Panc1 (cell line): ENCODE measurements around the gene RASIP1. TPM values are rescaled to one million over a fixed set of nuclear protein-coding genes. Genes with fewer than 3 reads are reported as not detected.

Experiments
- ATAC-seq: fragments of 200-7000 bp; cut with Tn5 transposase; 2 replicates; pipeline ENCODE4 v1.9.1; 2020; ENCODE audit warnings: mild to moderate bottlenecking, moderate library complexity
- BruUV-seq: library from RNA; stranded (reverse); fragments of 400-500 nt; replicated peaks from 2 replicates; lab custom pipeline; 2021; lab: Mats Ljungman, UMichigan
- CTCF ChIA-PET: fragments of 300-600 bp; sonication (Branson Sonifier 250); formaldehyde crosslinking; loops from one replicate; lab custom pipeline; 2022; ENCODE audit warnings: antibody characterized with exemption; lab: Charles Lee
- POLR2A ChIA-PET: fragments of 300-600 bp; sonication (Branson Sonifier 250); formaldehyde crosslinking; loops from one replicate; lab custom pipeline; 2022; ENCODE audit warnings: antibody characterized with exemption; lab: Charles Lee
- DNase-seq: peaks from one replicate; pipeline ENCODE4 v3.0.0-alpha.2; 2010; ENCODE audit warnings: low read depth, low spot score
- H3K27ac ChIP-seq: 2 replicates; pipeline ENCODE4 v1.5.1; 2011; ENCODE audit warnings: mild to moderate bottlenecking, low read length, inconsistent platforms
- H3K27me3 ChIP-seq: fragments of 200-500 bp; sonication (Bioruptor generic); 2 replicates; pipeline ENCODE4 v1.6.0; 2014; ENCODE audit warnings: low read length, inconsistent platforms; ENCODE audit not compliant: control insufficient read depth, insufficient read depth
- H3K36me3 ChIP-seq: fragments of 200-500 bp; sonication (Bioruptor generic); 2 replicates; pipeline ENCODE4 v1.5.1; 2014; ENCODE audit warnings: inconsistent platforms, mild to moderate bottlenecking, low read length, moderate library complexity; ENCODE audit not compliant: control insufficient read depth, insufficient read depth
- H3K4me1 ChIP-seq: 2 replicates; pipeline ENCODE4 v1.5.1; 2011; ENCODE audit warnings: inconsistent platforms, mild to moderate bottlenecking, low read length, moderate library complexity; ENCODE audit not compliant: control insufficient read depth, insufficient read depth
- H3K4me3 ChIP-seq, 2 experiments: 2 replicates each; pipeline ENCODE4 v1.5.1; 2011 to 2012; ENCODE audit warnings: low read depth in 2 of 2, low read length in 2 of 2, mild to moderate bottlenecking in 2 of 2, inconsistent platforms in 1 of 2, moderate library complexity in 1 of 2
- H3K9me3 ChIP-seq: fragments of 200-500 bp; sonication (Bioruptor generic); 2 replicates; pipeline ENCODE4 v1.5.1; 2014; ENCODE audit warnings: low read depth, mild to moderate bottlenecking, inconsistent platforms, low read length, moderate library complexity; ENCODE audit not compliant: control insufficient read depth, insufficient read depth
- TCF7L2 ChIP-seq: IDR thresholded peaks from 2 replicates; pipeline ENCODE4 v1.6.1; 2011; ENCODE audit warnings: mild to moderate bottlenecking, low read depth, low read length, inconsistent platforms
- in situ Hi-C: cut with HindIII; loops from 2 replicates; pipeline ENCODE4 v1.10.0; 2016; ENCODE audit warnings: low sequenced_read_pairs, low pct_unique_long_range_greater_than_20kb
- intact Hi-C: fragments of 100-400 bp; cut with micrococcal nuclease; formaldehyde crosslinking; loops from one replicate; pipeline ENCODE4 v1.10.0; 2022; ENCODE audit not compliant: unreplicated experiment
- total RNA-seq: library from RNA; stranded (reverse); gene quantifications from one replicate; pipeline ENCODE4 v1.2.1, GENCODE V29; 2021; ENCODE audit not compliant: unreplicated experiment

RASIP1 gene
- total RNA-seq, 1 experiment from 2014 or later: 0.41 TPM

GRCh38 chr19:48670699-48671445 lies 69.5 kb downstream of the RASIP1 start:
- BruUV-seq: no TSS peak
- Histone ChIP-seq H3K9me3 (no peaks in the 10 kb centered on the region), H3K4me1 (no peaks in the 10 kb centered on the region), H3K4me3 (no peak overlapping the region), H3K27me3 (no peaks in the 10 kb centered on the region), H3K27ac (no peak overlapping the region), H3K36me3 (no peaks in the 10 kb centered on the region)
- TF ChIP-seq TCF7L2: no peak
- POLR2A ChIA-PET: no interaction called here
- DNase-seq (no peak), ATAC-seq (no peak)
- CTCF ChIA-PET: no interaction called here
- in situ Hi-C loops (no loop called here), intact Hi-C loops (no loop called here)

Other genes starting within 250 kb of the RASIP1 start
- gene LMTK3, start 228.8 kb downstream of the RASIP1 start, total RNA-seq: 10.6 TPM
- 3.6 TPM for gene SULT2B1, start 188.4 kb downstream of the RASIP1 start, total RNA-seq
- not detected for gene SPACA4, start 133.9 kb downstream of the RASIP1 start, total RNA-seq
- gene FAM83E, start 125.5 kb downstream of the RASIP1 start, total RNA-seq: 1.0 TPM
- gene RPL18, start 121.4 kb downstream of the RASIP1 start, total RNA-seq: 670 TPM
- 19.5 TPM for gene SPHK2, start 121.1 kb downstream of the RASIP1 start, total RNA-seq
- 7.4 TPM for gene DBP, start 103.2 kb downstream of the RASIP1 start, total RNA-seq
- gene CA11, start 94.4 kb downstream of the RASIP1 start, total RNA-seq: 12.6 TPM
- gene NTN5, start 67.6 kb downstream of the RASIP1 start, total RNA-seq: 0.23 TPM
- gene FUT2, start 44.6 kb downstream of the RASIP1 start, total RNA-seq: 0.08 TPM
- gene MAMSTR, start 20.9 kb downstream of the RASIP1 start, total RNA-seq: 3.3 TPM
- not detected for gene IZUMO1, start 6.3 kb upstream of the RASIP1 start, total RNA-seq
- gene FUT1, start 12.0 kb upstream of the RASIP1 start, total RNA-seq: 0.13 TPM
- gene FGF21, start 14.9 kb upstream of the RASIP1 start, total RNA-seq: not detected
- 34.6 TPM for gene BCAT2, start 70.4 kb upstream of the RASIP1 start, total RNA-seq
- gene HSD17B14, start 95.9 kb upstream of the RASIP1 start, total RNA-seq: 20.8 TPM
- gene PLEKHA4, start 128.0 kb upstream of the RASIP1 start, total RNA-seq: 4.2 TPM
- gene PPP1R15A, start 131.8 kb upstream of the RASIP1 start, total RNA-seq: 27.1 TPM
- gene TULP2, start 158.1 kb upstream of the RASIP1 start, total RNA-seq: 0.15 TPM
- 102 TPM for gene NUCB1, start 159.7 kb upstream of the RASIP1 start, total RNA-seq
- 0.85 TPM for gene DHDH, start 193.1 kb upstream of the RASIP1 start, total RNA-seq
- 100 TPM for gene BAX, start 214.3 kb upstream of the RASIP1 start, total RNA-seq
- 1,332 TPM for gene FTL, start 224.7 kb upstream of the RASIP1 start, total RNA-seq